ENCODE measurements around the gene KRTAP1-3.

- TF ChIP-seq, protein P1, sequence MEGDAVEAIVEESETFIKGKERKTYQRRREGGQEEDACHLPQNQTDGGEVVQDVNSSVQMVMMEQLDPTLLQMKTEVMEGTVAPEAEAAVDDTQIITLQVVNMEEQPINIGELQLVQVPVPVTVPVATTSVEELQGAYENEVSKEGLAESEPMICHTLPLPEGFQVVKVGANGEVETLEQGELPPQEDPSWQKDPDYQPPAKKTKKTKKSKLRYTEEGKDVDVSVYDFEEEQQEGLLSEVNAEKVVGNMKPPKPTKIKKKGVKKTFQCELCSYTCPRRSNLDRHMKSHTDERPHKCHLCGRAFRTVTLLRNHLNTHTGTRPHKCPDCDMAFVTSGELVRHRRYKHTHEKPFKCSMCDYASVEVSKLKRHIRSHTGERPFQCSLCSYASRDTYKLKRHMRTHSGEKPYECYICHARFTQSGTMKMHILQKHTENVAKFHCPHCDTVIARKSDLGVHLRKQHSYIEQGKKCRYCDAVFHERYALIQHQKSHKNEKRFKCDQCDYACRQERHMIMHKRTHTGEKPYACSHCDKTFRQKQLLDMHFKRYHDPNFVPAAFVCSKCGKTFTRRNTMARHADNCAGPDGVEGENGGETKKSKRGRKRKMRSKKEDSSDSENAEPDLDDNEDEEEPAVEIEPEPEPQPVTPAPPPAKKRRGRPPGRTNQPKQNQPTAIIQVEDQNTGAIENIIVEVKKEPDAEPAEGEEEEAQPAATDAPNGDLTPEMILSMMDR (IDR thresholded peaks at IDR 0.05; ENCODE audit: low read length): no peak
- no peak for TF ChIP-seq EZH2phosphoT487 (IDR thresholded peaks at IDR 0.05; ENCODE audit: low read length)
Measured at GRCh38 chr17:40997361-40997760, 37.3 kb downstream of the KRTAP1-3 start.

Measured in MM.1S (cell line).